Right ventricle myocardium inferior (tissue), 1 donor: Measurements from ENCODE around the gene CTDNEP1. TPM values are rescaled to one million over a fixed set of nuclear protein-coding genes. Genes with fewer than 3 reads are reported as not detected.

Source experiments
- ATAC-seq: fragments of 200-7000 bp; cut with Tn5 transposase; one replicate; pipeline ENCODE4 v1.9.1; 2020; ENCODE audit warnings: mild to moderate bottlenecking, moderate library complexity
- DNase-seq: peaks from one replicate; pipeline ENCODE4 v3.0.0; 2021; ENCODE audit errors: missing footprints
- intact Hi-C: fragments of 100-400 bp; cut with DNase I; formaldehyde crosslinking; loops from one replicate; pipeline ENCODE4 v1.11.0; 2022
- long read RNA-seq: library from polyadenylated mRNA; unstranded; transcript quantifications from one replicate; pipeline ENCODE4 v2.0.0, GENCODE V29; 2021
- total RNA-seq: library from RNA; stranded (reverse); fragmentation: NEBNext Ultra II Directional; extraction: Animal tissue kit (Norgen Biotek cat#: 25700); gene quantifications from one replicate; pipeline ENCODE4 v1.2.1, GENCODE V29; 2021
- donor health status: DM: no; HTN: yes; CAD: no; lungs with severe emphysema.

Gene CTDNEP1
- 114 TPM for total RNA-seq
- long read RNA-seq, transcript CTDNEP1-210 (8 exons, 1,708 nt) = major isoform, 35 of 40 reads
- long read RNA-seq, partial matches to known transcripts = 0 of 40 reads
- long read RNA-seq, other reads (novel, unspliced or antisense) = 2 of 40 reads

DNA sequence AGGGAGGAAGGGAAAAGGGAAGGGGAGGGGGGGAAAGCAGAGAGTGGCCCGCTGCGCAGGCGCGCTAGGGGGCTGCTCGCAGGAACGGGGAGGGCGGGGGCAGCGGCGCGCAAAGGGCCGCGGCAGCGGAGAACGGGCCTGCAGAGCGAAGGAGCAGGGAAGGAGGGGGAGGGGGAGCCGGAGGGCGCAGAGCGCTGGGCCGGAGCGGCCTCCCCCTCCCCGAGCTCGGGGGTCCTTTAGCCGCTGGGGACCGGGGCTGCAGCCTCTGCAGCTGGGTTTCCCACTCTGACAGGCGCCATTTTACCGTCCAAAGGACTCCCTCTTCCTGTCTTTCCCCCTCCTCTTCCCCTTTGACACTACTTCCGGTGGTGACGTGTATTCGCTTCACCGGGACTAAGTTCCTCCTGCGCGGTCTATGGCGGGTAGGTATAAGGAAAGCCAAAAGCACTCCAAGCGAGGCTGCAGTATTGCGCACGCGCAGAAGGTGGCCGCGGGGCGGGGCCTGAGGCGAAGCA lies at the start of gene CTDNEP1:
TSS of gene CTDNEP1 (minus strand) at position 74 of the 515 bp plus-strand sequence. CDS start 438 bp downstream, outside the sequence.
- peak; percentile 96 for ATAC-seq
- DNase-seq = peak; percentile 99
- intact Hi-C loops = loop anchor here (1.0 to 10.0 kb wide), 3 partner anchors 30 to 313 kb away; partner anchors contain the start of genes KCTD11, SENP3 and SLC2A4

DNA sequence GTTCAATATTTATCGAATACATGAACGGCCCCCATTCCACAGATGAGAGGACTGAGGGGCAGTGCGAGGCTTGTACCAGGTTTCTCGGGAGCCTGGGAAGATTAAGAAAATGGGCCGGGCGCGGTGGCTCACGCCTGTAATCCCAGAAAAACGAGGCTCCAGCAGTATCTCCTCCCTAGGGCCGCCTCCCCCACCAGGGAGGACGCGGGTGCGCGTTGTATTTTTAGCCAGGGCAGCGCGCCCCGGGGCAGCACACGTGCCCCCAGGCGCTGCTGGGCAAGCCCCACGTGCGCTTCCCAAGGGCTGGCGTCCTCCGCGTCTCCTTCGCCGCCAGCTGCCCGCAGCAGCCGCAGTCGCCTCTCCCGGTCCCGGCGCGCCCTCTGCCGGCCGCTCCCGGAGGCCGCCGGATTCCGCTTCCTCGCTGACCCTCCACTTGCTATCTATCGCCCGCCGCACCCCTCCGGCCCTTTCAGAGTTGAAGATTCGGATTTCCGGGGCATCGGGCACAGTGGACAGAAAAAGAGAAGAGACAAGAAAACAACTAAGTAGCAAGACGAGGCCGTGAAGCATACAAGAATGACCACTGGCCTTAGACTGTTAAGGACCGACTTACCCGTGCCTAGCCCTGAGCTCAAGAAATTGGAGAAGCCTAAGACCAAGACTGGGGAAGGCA lies 44.8 kb upstream of the CTDNEP1 start:
- peak; percentile 92 for DNase-seq
- intact Hi-C loops = loop anchor here (1.0 kb wide), 1 partner anchor 16 kb away; no protein-coding TSS in a partner anchor
- ATAC-seq = peak; percentile 86

DNA sequence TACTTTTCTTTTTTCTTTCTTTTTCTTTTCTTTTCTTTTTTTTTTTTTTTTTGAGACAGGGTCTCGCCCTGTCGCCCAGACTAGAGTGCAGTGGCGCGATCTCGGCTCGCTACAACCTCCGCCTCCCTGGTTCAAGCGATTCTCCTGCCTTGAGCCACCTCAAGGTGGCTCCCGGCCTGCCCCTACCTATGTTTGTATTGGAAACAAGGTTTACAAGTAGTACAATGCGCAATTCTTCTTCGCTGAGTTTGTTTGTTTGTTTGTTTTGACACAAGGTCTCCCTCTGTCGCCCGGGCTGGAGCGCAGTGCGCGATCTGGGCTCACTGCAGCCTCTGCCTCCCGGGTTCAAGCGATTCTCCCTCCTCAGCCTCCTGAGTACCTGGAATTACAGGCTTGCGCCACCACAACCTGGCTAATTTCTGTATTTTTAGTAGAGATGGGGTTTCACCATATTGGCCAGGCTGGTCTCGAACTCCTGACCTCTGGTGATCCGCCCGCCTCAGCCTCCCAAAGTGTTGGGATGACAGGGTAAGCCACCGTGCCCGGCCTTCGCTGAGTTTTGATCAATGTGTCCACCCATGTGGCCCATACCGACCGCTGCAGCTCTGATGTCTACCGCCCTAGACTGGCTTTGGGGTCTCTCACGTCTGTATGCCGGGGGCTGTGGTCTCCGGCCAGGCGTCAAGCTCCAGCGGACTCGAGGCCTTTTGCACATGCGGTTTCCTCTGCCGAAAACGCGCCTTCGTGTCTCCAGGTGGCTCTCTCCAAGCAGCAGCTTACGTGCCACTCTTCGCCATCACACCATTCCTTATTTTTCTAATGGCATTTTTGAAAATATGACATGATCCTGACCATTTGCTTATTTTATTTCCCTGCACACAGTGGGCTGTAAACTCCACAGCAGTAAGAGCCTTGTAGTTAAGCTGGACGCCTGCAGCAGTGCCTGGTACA lies 44.0 kb upstream of the CTDNEP1 start:
- DNase-seq (no peak), ATAC-seq (no peak)
- intact Hi-C loops = loop anchor here (1.0 kb wide), 1 partner anchor 15 kb away; no protein-coding TSS in a partner anchor

DNA sequence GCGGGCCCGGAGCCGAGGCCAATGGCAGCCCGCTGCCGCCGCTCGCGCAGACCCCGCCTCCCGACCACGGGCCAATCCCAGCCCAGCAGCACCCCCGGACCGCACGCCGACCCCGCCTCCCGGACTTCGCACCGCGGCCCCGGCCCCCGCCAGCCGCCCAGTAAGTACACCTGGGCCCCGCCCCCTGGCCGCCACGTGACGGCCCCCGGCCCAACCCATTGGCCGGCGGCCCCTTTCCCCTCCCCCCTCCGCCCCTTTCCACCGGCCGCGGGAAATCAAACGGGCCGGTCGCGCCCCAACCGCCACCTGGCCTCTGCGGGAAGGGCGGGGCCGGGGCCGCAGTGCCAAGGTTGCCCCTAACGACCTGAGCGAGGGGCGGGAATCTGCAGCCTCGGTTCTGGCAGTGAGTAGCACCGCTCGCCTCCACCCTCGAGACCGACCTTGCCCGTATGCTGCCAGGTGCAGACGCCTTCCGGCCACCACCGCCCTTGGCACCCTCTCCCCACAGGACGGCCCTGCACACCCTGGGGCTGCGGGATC lies 43.1 kb upstream of the CTDNEP1 start, which contains the start of gene YBX2:
TSS of gene YBX2 (minus strand) at position 26 of the 540 bp plus-strand sequence. CDS start 139 bp downstream, outside the sequence.
- no peak for DNase-seq
- intact Hi-C loops = no loop called here
- ATAC-seq = peak; percentile 29

DNA sequence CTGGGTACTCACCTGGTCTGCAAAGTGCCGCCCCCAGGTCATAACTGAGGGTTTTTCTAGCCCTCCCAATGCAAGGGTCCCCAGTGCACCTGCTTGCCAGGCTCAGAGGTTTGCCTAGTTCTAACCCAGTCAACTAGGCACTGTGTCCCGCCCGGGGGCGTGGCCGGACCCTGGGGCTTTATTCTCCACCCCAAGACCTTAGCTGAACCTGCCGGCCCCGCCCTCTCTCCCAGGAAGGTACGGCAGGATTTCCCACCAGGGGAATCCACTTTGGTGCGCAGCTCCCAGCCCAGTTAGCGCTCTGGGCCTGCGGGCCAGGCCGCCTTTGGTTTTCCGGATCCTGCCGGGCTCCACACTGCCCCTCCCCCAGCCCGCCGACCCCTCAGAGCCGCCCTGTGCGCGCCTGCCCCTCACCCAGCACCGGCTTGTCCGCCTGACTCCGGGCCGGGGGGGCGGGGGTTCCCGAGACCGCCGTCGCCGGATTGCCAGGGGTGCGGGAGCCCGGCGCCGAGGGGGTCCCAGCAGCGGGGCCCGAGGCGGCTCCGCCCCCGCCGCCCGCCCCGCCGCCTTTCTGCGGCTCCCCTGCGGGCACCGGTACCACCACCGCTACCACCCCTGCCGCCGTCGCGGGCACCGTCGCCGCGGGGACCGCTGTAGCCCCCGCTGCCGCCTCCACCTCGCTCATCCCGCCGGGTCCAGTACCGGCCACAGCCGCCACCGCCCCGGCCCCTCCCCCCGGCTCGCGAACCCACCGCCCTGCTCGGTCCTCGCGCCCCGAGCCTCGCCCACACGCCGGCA lies 42.5 kb upstream of the CTDNEP1 start:
- ATAC-seq = no peak
- intact Hi-C loops = no loop called here
- no peak for DNase-seq

DNA sequence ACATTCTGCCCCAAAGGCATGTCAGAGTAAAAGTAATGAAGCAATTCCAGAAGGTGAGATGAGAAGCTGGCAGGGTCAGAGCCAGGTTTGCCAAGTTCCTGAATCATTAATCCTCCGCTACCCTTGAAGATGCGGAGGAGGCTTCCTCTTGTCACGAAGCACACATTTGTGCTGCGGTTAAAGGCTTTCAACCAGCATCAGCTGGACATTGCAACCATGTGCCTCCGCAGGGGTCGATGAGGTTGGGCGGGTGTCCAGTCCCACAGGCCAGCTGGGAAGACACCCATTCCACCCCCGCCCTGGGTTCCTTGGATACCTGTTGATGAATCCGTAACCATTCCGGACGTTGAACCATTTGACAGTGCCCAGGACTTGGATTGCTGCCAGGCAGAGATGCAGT lies 41.6 kb upstream of the CTDNEP1 start:
- DNase-seq (no peak), ATAC-seq (no peak)
- intact Hi-C loops = no loop called here

DNA sequence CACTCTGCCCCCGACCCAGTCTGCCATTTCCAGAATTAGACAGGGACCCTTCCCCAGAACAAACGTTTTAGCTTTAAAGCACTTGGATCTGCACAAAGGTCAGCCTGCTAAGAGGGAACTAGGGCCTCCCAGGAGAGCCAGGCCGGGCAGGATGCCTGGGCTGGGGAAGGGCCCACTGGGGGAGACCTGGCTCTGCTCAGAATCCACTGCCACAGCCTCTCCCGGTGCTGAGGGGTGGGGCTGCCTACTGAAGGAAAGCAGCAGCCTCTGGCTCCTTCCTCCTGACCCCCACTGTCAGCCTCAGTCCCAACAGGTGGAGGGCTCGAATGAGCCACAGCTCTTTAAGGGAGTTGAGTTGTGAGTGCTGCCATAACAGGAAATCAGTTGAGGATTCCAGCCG lies 41.2 kb upstream of the CTDNEP1 start:
- ATAC-seq (no peak), DNase-seq (no peak)
- intact Hi-C loops = loop anchor here (1.0 kb wide), 1 partner anchor 10 kb away; no protein-coding TSS in a partner anchor

DNA sequence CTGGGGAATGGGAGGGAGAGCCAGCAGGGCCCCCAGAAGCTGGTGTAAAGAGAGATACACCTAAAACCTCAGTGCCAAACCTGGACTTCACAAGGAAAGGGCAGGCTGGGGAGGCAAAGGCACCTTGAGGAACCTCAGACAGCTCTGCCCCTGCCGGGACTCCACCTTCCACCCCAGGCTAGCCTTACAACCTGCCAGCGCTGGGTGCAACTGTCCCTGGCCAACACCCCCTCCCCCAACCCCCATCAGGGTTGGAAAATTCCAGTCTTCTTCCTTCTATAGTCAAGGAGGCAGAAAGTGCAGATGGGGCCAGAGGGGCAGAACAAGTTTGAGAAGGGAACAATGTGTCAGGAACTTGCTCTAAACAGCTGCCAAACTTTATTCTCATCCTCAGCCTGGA lies 40.7 kb upstream of the CTDNEP1 start:
- intact Hi-C loops = loop anchor here (1.0 kb wide), 1 partner anchor 10 kb away; no protein-coding TSS in a partner anchor
- DNase-seq = no peak

DNA sequence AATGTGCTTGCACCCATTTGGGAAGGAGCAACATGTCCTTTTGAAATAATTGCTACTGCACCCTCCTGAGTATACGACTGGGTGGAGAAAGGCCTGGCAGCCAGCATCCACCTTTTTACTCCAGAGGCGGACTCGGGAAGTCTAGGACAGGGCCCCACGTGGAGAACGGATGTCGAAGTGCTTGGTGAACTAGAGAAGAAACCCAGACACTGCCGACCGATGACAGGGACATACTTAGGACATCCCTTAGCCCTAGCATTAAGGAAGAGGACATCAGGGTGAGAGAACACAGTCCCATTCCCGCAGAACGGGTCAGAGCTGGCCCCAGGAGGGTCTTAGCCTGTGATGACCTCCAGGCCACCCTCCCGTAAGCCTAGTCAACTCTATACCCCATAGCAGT lies 39.2 kb upstream of the CTDNEP1 start:
- DNase-seq = no peak

More for the DNA sequence above, 40.7 kb upstream of the CTDNEP1 start:
- ATAC-seq = no peak

DNA sequence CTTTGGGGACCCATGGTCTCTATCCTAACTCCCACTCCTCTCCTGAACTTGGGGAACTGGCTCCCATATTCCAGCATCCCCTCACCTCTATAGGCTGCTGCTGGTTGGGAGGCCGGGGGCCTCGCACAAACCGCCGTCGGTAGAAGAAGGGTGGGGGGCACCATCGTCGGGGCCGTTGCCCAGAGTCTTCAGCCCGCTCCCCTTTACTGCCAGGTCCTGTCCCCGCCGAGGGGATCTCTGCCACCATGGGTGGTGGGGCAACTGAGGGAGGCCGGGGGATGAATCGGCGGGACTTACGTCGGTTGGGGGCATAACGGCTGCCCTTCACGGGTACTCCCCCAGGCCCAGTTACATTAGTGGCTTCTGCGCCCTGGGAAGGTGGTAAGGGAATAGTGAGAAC lies 38.6 kb upstream of the CTDNEP1 start:
- DNase-seq = no peak
- peak; percentile 2 for ATAC-seq
- intact Hi-C loops = no loop called here

More for the DNA sequence above, 39.2 kb upstream of the CTDNEP1 start:
- intact Hi-C loops = no loop called here
- ATAC-seq = no peak

DNA sequence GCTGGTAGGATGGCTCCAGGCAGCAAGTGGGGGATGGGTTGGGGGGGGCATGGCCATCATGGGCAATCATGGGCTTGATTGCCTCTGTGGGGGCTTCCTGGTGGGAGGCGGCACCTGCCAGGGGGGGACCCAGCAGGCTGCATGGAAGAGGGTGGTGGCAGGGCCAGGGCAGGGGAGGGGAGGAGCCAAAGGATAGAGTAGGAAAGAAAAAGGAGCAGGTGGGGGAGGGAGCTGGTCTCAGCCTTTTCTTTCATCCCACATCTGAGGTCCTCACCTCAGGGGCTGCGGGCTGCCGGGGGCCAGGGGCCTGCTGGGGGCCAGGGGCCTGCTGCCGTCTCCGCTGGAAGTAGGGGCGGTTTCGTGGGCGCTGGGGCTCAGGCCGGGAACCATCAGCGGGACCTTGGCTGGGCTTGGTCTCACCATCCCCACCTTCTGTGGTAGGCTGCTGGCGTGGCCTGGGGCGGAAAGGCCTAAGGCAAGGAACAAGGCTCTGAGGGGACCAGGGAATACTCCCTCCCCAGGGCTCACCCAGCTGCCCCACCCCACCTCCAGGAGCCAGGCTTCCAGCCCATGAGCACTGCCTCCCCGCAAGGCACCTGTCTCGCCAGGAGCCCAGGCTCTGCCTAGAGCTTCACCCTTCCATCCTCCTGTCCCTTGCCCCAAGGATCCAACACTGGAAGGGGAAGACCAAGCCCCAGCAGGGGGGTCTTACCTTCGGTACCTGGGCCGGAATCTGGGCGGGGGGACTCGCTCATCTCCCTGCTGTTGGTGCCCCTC lies 37.9 kb upstream of the CTDNEP1 start:
- peak; percentile 23 for ATAC-seq
- DNase-seq = no peak
- intact Hi-C loops = no loop called here

DNA sequence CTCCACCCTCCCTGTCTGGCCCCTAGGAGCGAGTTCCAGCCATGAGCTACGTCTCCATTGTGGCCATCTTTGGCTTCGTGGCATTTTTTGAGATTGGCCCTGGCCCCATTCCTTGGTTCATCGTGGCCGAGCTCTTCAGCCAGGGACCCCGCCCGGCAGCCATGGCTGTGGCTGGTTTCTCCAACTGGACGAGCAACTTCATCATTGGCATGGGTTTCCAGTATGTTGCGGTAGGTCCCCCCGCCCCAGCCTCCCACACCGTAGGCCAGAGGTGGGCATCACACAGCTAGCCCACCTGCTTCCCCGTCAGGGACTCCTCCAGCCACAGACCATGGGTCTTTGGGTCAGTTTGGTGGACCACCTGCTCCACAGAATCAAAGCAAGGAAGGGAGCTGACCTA lies 34.1 kb upstream of the CTDNEP1 start:
- DNase-seq (no peak), ATAC-seq (no peak)
- intact Hi-C loops = no loop called here

DNA sequence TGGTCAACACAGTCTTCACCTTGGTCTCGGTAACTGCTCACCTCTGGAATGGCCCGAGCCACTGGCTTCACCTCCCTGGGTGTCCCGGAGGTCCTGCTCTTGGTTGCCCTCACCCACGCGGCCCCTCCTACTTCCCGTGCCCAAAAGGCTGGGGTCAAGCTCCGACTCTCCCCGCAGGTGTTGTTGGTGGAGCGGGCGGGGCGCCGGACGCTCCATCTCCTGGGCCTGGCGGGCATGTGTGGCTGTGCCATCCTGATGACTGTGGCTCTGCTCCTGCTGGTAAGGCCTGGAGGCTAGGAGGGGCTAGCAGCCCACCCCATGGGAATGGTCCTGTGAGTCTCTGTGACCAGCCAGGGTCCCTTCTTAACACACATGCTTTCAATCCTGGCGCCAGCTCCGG lies 33.4 kb upstream of the CTDNEP1 start:
- intact Hi-C loops = no loop called here
- no peak for ATAC-seq
- DNase-seq = no peak

DNA sequence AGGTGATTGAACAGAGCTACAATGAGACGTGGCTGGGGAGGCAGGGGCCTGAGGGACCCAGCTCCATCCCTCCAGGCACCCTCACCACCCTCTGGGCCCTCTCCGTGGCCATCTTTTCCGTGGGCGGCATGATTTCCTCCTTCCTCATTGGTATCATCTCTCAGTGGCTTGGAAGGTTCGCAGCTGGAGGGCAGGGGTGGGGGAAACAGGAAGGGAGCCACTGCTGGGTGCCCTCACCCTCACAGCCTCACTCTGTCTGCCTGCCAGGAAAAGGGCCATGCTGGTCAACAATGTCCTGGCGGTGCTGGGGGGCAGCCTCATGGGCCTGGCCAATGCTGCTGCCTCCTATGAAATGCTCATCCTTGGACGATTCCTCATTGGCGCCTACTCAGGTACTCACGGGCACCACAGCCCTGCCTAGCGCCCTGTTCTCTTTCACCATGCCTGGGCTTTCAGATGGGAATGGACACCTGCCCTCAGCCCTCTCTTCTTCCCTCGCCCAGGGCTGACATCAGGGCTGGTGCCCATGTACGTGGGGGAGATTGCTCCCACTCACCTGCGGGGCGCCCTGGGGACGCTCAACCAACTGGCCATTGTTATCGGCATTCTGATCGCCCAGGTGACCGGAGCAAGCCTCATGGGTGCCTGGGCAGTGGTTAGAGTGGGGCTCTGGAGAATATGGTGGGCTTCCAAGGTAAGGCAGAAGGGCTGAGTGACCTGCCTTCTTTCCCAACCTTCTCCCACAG lies 32.1 kb upstream of the CTDNEP1 start:
- intact Hi-C loops = no loop called here
- ATAC-seq = no peak
- no peak for DNase-seq

DNA sequence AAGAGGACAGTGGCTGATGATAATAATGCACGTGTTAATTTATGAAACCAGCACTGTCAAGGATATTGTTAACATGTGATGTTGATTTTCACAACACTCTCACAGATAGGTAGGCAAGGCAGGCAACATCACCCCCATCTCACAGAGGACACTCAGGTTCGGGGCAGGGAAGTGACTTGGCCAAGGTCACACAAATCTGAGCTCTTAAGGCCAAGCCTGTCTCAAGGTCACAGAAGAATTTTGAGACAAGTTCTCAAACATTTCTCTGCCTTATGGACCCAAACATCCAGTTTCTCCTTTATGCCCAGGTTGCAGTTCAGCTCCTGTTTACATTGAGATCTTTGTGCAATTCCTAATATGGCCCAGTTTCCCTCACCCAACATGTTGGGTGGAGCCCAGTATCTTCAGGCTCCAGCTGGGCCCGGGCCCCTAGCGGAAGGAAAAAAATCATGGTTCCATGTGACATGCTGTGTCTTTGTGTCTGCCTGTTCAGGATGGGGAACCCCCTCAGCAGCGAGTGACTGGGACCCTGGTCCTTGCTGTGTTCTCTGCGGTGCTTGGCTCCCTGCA lies 31.3 kb upstream of the CTDNEP1 start:
- DNase-seq (no peak), ATAC-seq (no peak)
- intact Hi-C loops = loop anchor here (1.0 kb wide), 1 partner anchor 9 kb away; no protein-coding TSS in a partner anchor
